Fibroblast of peridontal ligament (primary cell): ENCODE measurements around the gene GTF2H4.

Experiments
- DNase-seq: peaks from one replicate; pipeline ENCODE4 v3.0.0-alpha.2; 2010; ENCODE audit errors: extremely low read depth

GTF2H4 gene

GRCh38 chr6:30882759-30883684, 25.0 kb upstream of the GTF2H4 start:
- DNase-seq: no peak

- peak; percentile 48 for DNase-seq
Observed at GRCh38 chr6:30883685-30884520, 24.1 kb upstream of the GTF2H4 start, which contains the start of gene DDR1. DDR1 (plus strand) TSS chr6:30884519; CDS start chr6:30888730, 4,211 bp downstream.

- peak; percentile 19 for DNase-seq
Observed at GRCh38 chr6:30884521-30885480, 23.2 kb upstream of the GTF2H4 start.

GRCh38 chr6:30885481-30885998, 22.5 kb upstream of the GTF2H4 start:
- DNase-seq: no peak

GRCh38 chr6:30885999-30886896, 21.8 kb upstream of the GTF2H4 start:
- peak; percentile 47 for DNase-seq

GRCh38 chr6:30886897-30887255, 21.1 kb upstream of the GTF2H4 start:
- no peak for DNase-seq

- DNase-seq: peak; percentile 40
Observed at GRCh38 chr6:30887901-30888815, 19.8 kb upstream of the GTF2H4 start.

GRCh38 chr6:30888816-30889495, 19.1 kb upstream of the GTF2H4 start:
- DNase-seq: no peak

- no peak for DNase-seq
Observed at GRCh38 chr6:30889496-30889885, 18.5 kb upstream of the GTF2H4 start.

- DNase-seq: no peak
Observed at GRCh38 chr6:30889921-30890645, 17.9 kb upstream of the GTF2H4 start.

- no peak for DNase-seq
Observed at GRCh38 chr6:30890646-30891449, 17.2 kb upstream of the GTF2H4 start.

GRCh38 chr6:30891450-30891723, 16.6 kb upstream of the GTF2H4 start:
- no peak for DNase-seq

- no peak for DNase-seq
Observed at GRCh38 chr6:30891816-30892538, 16.0 kb upstream of the GTF2H4 start.

- no peak for DNase-seq
Observed at GRCh38 chr6:30893001-30893591, 14.9 kb upstream of the GTF2H4 start.

GRCh38 chr6:30893666-30894065, 14.3 kb upstream of the GTF2H4 start:
- DNase-seq: no peak

GRCh38 chr6:30894381-30894780, 13.6 kb upstream of the GTF2H4 start:
- no peak for DNase-seq
